Pancreas (tissue), 10 donors: ENCODE measurements around the gene CDH4. TPM values are rescaled to one million over a fixed set of nuclear protein-coding genes. Genes with fewer than 3 reads are reported as not detected.

ENCODE experiments used
- ATAC-seq, 4 donors: fragments of 200-7000 bp; cut with Tn5 transposase; one replicate each; pipeline versions ENCODE4 v1.8.0 to v1.9.1; 2020; ENCODE audit warnings: mild to moderate bottlenecking in 4 of 4, moderate library complexity in 4 of 4
- DNase-seq, 6 donors: peaks; one replicate each; pipeline ENCODE4 v3.0.0-alpha.2; 2020
- FAIRE-seq: peaks from 2 replicates; lab custom pipeline; 2012; peaks lifted over from hg19 to GRCh38; lab: Jason Lieb, UNC
- H3K27ac ChIP-seq, 4 donors: fragments of 200-600 bp; sonication (generic); 1 replicate in 3 of 4; 2 replicates in 1 of 4; pipeline versions ENCODE4 v1.5.0 to v1.8.0; 2020
- H3K27me3 ChIP-seq, 4 donors: fragments of 200-600 bp; one replicate each; pipeline ENCODE4 v1.8.0; 2021
- H3K36me3 ChIP-seq, 3 donors: fragments of 200-600 bp; sonication (generic) in 1 of 3; one replicate each; pipeline versions ENCODE4 v1.5.0 to v1.8.0; 2020 to 2021
- H3K4me1 ChIP-seq, 3 donors: fragments of 200-600 bp; one replicate each; pipeline ENCODE4 v1.8.0; 2021
- H3K4me3 ChIP-seq, 4 donors: fragments of 200-600 bp; sonication (generic) in 2 of 4; one replicate each; pipeline versions ENCODE4 v1.5.0 to v1.8.0; 2020 to 2021
- H3K9me3 ChIP-seq, 4 donors: fragments of 200-600 bp; one replicate each; pipeline ENCODE4 v1.8.0; 2021
- WGBS, 2 donors: extraction: QIAGEN DNeasy Blood & Tissue Kit; methylation state at CpG; one replicate each; pipeline ENCODE4 v1.1.7; 2013; 5-methylcytosine and 5-hydroxymethylcytosine counted together
- intact Hi-C, 3 donors: fragments of 100-400 bp; cut with DNase I; formaldehyde crosslinking; loops; one replicate each; pipeline versions ENCODE4 v1.11.1 to v1.14.2; 2022
- polyA plus RNA-seq, 2 donors: library from polyadenylated mRNA; stranded (reverse); fragments of 200-250 nt; gene quantifications; one replicate each; pipeline ENCODE4 v1.2.3, GENCODE V29; 2013
- total RNA-seq, 6 donors: library from RNA; stranded (reverse); fragmentation: NEBNext Ultra II Directional in 4 of 6; extraction: Animal tissue kit (Norgen Biotek cat#: 25700) in 4 of 6; gene quantifications; one replicate each; pipeline versions ENCODE4 v1.2.1 to v1.2.4, GENCODE V29; 2021 to 2023
- TF ChIP-seq, protein P1 (sequence below), 4 donors: fragments of 200-600 bp; sonication (generic) in 3 of 4; IDR thresholded peaks; one replicate each; pipeline versions ENCODE4 v1.5.0 to v1.8.0; 2021; ENCODE audit warnings: antibody characterized with exemption in 4 of 4
- donor health status: healthy with polysubstance abuse.
- donor health status: DM: no; HTN: no; CAD: no; lungs with moderate emphysema.
- donor health status: DM: no; HTN: no; CAD: no.
- donor health status: control.
- donor health status: control.
- donor health status: Bipolar disorder and iron deficiency.
- donor health status: DM: yes; HTN: yes; CAD: no.
- donor health status: DM: no; HTN: no; CAD: no.
- donor health status: DM: no; HTN: no; CAD: no.
- donor health status: DM: yes; HTN: yes; CAD: no.

CDH4 gene
- total and polyA plus RNA-seq, 8 donors, result 0.04 to 1.4 (median 0.27) TPM

GRCh38 chr20:61879303-61879620 is 627.2 kb downstream of the CDH4 start:
- ATAC-seq (no peak), FAIRE-seq (no peak), DNase-seq (no peak)
- intact Hi-C loops, result no loop called here
- H3K9me3 ChIP-seq, result no peaks in the 10 kb centered on the region
- no peaks in the 10 kb centered on the region for H3K4me1 ChIP-seq
- H3K4me3 ChIP-seq, result no peak overlapping the region
- no peaks in the 10 kb centered on the region for H3K36me3 ChIP-seq
- H3K27me3 ChIP-seq, result no peaks in the 10 kb centered on the region
- TF ChIP-seq, protein P1, sequence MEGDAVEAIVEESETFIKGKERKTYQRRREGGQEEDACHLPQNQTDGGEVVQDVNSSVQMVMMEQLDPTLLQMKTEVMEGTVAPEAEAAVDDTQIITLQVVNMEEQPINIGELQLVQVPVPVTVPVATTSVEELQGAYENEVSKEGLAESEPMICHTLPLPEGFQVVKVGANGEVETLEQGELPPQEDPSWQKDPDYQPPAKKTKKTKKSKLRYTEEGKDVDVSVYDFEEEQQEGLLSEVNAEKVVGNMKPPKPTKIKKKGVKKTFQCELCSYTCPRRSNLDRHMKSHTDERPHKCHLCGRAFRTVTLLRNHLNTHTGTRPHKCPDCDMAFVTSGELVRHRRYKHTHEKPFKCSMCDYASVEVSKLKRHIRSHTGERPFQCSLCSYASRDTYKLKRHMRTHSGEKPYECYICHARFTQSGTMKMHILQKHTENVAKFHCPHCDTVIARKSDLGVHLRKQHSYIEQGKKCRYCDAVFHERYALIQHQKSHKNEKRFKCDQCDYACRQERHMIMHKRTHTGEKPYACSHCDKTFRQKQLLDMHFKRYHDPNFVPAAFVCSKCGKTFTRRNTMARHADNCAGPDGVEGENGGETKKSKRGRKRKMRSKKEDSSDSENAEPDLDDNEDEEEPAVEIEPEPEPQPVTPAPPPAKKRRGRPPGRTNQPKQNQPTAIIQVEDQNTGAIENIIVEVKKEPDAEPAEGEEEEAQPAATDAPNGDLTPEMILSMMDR (IDR thresholded peaks at IDR 0.05), result no peak
- no peak overlapping the region for H3K27ac ChIP-seq
- WGBS, 2 donors, result 67 to 78% methylated on average over 10 of the region's 10 CpGs

DNA sequence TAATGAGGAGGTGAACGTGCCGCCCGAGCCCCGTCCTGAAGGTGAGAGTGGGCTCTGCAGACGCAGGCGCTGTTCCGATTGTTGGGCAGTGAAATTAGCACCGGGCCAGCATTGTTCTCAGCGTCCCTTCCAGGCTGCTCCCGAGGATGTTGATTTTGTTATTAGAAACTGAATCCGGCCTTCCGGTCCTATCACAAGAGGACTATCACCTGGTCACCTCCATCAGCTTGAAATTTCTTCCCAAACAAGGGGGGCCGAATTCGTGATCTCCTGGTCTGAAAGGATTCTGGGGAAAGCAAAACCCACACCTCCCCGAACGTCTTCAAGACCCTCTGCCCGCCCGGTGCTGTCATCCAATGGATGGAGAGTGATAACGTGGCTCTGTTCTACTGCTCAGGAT is 627.6 kb downstream of the CDH4 start:
- no peak for ATAC-seq
- TF ChIP-seq, protein P1 (IDR thresholded peaks at IDR 0.05), result no peak
- Histone ChIP-seq H3K27ac (no peak overlapping the region), H3K4me1 (no peaks in the 10 kb centered on the region), H3K4me3 (no peak overlapping the region), H3K27me3 (no peaks in the 10 kb centered on the region), H3K36me3 (no peaks in the 10 kb centered on the region), H3K9me3 (no peaks in the 10 kb centered on the region)
- DNase-seq, result peak in 1 of 6 donors; percentile 12
- FAIRE-seq, result no peak
- 71 to 87% methylated on average over 19 of the region's 19 CpGs for WGBS, 2 donors
- intact Hi-C loops, result no loop called here

- no peaks in the 10 kb centered on the region for H3K9me3 ChIP-seq
- H3K27ac ChIP-seq, result no peak overlapping the region
- WGBS, 2 donors, result 72 to 83% methylated on average over 8 of the region's 8 CpGs
- DNase-seq (no peak), FAIRE-seq (no peak), ATAC-seq (no peak)
- H3K36me3 ChIP-seq, result no peaks in the 10 kb centered on the region
- TF ChIP-seq, protein P1 (IDR thresholded peaks at IDR 0.05), result no peak
- H3K27me3 ChIP-seq, result no peaks in the 10 kb centered on the region
- H3K4me1 ChIP-seq, result no peaks in the 10 kb centered on the region
- intact Hi-C loops, result no loop called here
- no peak overlapping the region for H3K4me3 ChIP-seq
Observed at GRCh38 chr20:61880706-61881105, 628.6 kb downstream of the CDH4 start.

DNA sequence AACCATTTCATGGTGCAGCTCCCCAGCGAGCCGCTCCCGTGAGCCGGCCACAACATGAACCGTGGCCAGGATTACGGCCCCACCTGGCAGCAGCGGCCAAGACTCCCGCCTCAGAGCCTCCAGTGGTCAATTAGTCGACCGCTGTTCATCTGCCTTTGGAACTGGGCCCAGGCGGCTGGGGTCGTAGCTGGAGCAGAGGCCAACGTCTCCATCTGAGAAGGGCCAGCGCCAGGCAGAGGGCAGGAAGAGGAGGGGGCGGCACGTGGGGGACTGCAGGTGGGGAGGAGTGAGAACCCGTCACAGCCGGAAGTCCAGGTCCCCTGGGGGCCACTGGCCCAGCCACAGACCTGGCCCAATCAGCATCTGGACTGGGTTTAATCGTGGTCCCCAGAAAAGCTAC is 629.4 kb downstream of the CDH4 start:
- FAIRE-seq, result no peak
- Histone ChIP-seq H3K27me3 (no peaks in the 10 kb centered on the region), H3K4me3 (no peak overlapping the region), H3K27ac (no peak overlapping the region), H3K4me1 (no peaks in the 10 kb centered on the region), H3K9me3 (no peaks in the 10 kb centered on the region), H3K36me3 (no peaks in the 10 kb centered on the region)
- 52 to 64% methylated on average over 19 of the region's 19 CpGs for WGBS, 2 donors
- DNase-seq, result peak in 1 of 6 donors; percentile 62
- TF ChIP-seq, protein P1 (IDR thresholded peaks at IDR 0.05), result no peak
- intact Hi-C loops, result no loop called here
- no peak for ATAC-seq

- Histone ChIP-seq H3K27me3 (no peaks in the 10 kb centered on the region), H3K4me3 (no peak overlapping the region), H3K4me1 (no peaks in the 10 kb centered on the region), H3K9me3 (no peaks in the 10 kb centered on the region), H3K27ac (no peak overlapping the region), H3K36me3 (no peaks in the 10 kb centered on the region)
- WGBS, 2 donors, result 69 to 75% methylated on average over 13 of the region's 13 CpGs
- peak in 1 of 6 donors; percentile 29 for DNase-seq
- no peak for FAIRE-seq
- intact Hi-C loops, result no loop called here
- ATAC-seq, result no peak
- TF ChIP-seq, protein P1 (IDR thresholded peaks at IDR 0.05), result no peak
Observed at GRCh38 chr20:61881861-61882260, 629.8 kb downstream of the CDH4 start.
